Measurements from ENCODE around the gene THRSP.
A peak's percentile ranks its signal among the peaks of the same experiment; 100 is the strongest.
"Not testable (repeated sequence)": the region's sequence is repeated elsewhere in the genome, so short reads cannot be mapped to it uniquely, and the experiment has no call there.

The THRSP gene

DNA sequence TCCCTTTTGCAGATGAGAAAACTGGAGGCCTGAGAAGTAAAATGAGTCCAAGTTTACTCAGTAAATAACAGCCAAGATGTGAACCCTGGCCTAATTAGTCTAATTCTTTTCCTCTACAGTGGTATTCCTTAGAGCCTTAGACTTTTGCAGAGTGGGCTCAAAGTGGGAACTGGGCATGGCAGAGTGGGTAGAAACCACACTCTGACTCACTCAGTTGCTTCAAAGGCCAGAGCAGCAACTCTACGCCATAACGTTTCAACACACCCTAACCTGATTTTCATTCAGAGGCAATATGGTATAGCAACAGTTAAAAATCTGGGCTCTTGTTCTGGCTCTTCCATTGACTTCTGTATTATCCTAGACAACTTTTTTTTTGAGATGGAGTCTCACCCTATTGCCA is 2.8 kb downstream of the THRSP start:
- no peak for DNase-seq (ENCODE audit: low spot score)

DNA sequence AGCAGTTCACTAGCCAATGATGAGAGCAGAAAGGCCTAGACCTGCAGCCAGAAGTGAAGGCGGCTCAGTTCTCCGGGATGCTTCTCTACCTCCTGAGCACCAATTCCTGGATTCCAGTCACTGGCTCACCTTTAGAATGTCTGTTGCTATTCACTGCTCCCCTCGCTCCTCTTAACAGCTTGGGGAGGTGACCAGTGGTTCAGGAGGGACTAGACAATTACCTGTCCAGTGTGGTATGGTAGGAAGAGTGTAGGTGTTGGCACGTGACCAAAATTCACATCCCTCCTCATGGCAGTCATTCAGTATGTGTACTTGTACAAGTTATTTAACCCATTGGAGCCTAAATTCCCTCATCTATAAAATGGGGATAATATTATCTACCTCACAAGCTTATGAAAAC is 4.0 kb downstream of the THRSP start:
- DNase-seq (ENCODE audit: low spot score), result no peak

DNA sequence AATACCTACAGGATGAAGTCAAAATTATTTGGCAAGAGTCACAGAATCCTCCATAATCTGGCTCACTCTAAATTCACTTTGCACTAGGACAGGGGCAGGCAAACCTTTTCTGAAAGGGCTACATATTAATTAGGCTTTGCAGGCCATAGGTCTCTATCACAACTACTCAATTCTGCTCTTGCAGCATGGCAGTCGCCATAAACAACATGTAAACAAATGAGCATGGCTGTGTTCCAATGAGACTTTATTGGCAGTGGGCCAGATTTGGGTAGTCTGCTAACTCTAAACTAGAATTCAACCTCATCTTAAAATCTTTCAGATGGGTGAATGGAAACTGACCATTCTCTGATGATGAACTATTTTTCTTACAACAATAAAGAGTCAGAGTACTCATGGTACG is 5.8 kb downstream of the THRSP start:
- DNase-seq (ENCODE audit: low spot score), result no peak

DNA sequence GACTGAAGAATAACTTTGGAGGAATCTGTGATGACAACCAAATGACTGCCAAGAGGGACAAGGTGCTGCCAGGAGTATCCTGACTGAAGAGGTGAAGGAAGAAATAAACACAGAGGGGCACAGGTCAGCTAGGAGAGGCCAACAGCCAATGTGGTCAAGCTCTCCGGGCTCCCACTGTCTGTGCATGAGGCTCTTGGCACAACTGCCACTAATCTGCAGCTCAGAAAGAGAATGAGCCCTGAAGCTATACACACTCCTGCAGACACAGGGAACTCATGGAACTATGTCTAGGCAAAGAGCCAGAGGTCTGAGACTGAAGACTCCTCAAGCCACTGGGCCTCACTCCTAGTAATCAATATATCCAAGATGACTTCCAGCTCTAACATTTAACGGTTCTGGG is 7.0 kb downstream of the THRSP start:
- no peak for DNase-seq (ENCODE audit: low spot score)

DNA sequence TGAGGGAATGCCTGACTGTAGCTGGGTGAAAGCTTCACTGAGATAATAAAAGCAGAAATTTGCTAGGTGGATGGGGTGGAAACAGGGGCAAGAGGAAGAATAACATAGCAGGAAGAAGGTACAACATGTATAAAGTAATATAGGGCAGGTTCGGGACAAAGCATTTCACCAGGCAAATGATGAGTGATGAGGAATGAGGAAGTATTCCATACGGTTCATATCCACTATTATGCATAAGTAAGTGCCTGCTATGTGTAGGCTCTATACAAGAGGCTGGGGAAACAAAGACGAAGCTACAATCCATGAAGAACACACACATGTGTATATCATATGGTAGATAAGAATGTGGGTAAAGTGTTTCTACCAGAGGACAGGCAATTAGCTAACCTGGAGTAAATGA is 8.1 kb downstream of the THRSP start:
- DNase-seq (ENCODE audit: low spot score), result no peak

DNA sequence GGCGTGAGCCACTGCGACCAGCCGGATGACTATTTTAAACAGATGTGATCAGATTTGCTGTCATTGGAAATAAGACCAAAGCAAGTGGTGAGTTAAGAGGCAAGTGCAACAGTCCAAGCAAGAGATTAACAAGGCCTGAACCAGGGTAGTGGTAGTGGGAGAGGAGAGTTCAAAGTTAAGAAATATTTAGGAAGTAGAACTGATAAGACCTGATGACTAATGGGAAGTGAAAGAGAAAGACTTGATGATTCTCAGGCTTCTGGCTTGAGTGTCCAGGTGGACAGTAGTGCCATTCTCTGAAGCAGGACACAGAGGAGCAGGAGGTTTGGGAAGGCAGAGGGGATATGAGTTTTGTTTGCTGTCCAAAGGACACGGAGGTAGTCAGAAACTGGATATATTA is 8.8 kb downstream of the THRSP start:
- DNase-seq (ENCODE audit: low spot score), result no peak

DNA sequence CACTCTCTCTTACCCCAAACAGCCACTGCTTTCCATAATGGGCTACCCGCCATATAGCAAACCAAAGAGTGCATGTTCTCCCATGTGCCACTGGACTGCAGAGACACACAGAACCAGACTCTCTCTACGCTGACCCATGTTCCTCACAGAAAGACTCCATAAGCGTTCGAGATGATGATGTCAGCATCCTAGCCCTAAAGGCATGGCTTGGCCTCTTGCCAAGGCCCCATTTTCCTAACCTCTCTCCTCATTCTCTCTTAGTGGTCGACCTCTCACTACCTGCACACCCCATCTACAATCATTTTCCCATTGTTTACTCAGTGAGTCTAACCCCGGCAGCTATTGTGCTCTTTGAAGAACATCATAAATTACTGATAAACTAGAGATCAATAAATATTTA is 11.1 kb downstream of the THRSP start:
- DNase-seq (ENCODE audit: low spot score), result no peak

DNA sequence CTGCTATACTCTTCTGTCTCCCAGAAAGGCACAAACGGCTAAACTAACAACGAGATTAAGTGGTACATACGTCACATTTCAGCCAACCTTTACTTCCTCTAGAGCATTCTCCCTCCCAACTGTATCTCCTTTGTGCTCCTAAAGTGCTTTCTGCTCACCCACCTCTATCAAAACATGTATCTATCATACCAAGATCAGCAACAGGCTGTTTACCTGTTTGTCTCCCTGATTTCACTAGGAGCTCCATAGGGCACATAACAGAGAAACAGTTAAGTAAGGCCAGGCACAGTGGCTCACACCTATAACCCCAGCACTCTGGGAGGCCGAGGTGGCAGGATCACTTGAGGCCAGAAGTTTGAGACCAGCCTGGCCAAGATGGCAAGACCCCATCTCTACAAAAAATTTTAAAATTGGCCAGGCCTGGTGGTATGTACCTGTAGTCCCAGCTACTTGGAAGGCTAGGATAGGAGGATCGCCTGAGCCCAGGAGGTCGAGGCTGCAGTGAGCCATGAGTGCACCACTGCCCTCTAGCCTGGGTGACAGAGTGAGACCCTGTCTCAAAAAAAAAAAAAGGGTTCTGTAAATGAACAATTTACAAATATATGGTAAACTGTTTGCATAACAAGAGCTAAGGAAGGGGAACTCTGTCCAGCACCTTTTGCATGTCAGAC is 13.2 kb downstream of the THRSP start:
- DNase-seq (ENCODE audit: low spot score), result no peak

DNA sequence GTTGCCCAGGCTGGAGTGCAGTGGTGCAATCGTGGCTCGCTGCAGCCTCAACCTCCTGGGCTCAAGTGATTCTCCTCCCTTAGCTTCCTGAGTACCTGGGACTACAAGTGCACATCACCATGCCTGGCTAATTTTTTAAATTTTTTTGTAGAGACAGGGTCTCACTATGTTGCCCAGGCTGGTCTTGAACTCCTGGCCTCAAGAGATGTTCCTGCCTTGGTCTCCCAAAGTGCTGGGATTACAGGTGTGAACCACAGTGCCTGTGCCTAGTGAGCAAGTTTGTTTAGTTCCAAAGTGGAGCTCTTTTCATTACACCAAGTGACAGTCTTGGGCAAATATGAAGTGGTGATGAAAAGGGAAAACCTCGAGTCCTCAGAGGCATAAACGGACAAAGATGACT is 13.9 kb downstream of the THRSP start:
- not testable (repeated sequence) for DNase-seq (ENCODE audit: low spot score)

DNA sequence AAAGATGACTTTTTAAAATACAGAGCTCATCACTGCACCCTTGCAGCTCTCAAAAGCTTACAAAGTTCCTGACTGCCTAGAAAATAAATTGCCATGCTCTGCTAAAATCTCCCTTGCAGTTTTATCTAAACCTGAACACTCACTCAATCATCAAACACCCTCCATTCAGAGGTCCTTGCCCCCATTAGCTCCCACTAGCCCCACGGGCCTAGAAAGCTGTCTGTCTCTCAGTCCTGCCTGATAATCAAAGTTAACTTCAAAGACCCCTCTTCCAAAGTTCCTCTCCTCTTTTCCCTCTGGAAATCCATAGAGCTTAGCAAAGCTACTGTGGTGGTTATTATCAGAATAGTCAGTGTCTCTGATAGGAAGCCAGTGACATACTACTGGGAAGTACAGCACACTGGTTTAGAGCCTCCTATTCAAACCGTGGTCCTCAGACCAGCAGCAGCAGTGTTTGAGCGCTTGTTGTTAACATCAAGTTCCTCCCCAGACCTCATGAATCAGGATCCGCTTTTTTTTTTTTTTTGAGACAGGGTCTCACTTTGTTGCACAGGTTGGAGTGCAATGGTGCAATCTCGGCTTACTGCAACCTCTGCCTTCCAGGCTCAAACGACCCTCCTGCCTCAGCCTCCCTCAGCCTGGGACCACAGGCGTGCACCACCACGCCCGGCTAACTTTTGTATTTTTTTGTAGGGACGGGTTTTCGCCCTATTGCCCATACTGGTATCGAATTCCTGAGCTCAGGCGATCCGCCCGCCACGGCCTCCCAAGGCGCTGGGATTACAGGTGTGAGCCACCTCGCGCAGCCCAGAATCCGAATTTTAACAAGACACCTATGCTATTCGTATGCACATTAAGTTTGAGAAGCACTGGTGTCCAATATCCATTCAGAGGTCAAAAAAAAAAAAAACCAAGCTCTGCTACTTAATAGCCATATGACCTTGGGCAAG is 14.8 kb downstream of the THRSP start:
- DNase-seq (ENCODE audit: low spot score), result no peak

DNA sequence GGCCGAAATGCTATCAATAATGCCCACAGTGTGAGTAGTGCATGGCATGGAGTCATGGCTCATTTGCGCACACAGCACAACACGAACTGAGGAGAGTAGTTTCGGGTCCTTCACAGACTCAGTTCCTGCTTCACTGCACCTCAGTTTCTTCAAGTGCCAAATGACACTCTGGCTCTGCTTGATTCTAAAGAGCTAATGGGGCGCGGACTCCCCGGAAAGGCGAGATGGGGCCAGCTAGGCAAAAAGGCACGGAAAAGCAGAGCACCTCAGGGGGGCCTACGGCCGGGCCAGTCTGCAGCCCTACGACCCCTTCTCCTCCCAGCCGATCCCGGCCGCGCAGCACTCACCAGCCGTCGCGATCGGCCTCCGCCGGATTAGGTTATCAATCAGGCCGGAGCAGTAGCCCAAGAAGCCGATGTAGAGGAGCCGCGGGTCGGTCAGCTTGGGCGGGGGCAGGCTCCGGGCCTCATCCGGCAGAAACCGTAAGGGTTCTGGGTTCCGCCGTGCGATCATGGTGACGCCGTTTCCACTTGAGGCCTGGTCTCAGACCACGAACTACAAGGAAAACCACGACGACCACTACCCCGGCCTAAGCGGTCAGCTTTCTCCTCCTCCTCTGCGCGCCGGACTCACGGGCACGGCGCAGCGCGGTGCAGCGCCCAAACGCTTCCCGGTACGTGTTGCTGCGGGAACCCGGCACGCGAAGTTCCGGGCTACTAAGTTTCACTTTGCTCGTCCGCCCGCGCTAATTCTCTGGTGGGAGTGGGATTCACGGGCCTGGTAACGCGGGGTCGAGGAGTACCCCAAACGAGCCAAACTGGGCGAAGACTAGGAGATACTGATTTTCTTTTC is 15.8 kb downstream of the THRSP start, which contains the start of gene NDUFC2:
Gene NDUFC2 (minus strand): TSS at position 631 of the 852 bp plus-strand sequence. CDS start 118 bp downstream, at position 513.
- DNase-seq (ENCODE audit: low spot score), result peak; percentile 88

DNA sequence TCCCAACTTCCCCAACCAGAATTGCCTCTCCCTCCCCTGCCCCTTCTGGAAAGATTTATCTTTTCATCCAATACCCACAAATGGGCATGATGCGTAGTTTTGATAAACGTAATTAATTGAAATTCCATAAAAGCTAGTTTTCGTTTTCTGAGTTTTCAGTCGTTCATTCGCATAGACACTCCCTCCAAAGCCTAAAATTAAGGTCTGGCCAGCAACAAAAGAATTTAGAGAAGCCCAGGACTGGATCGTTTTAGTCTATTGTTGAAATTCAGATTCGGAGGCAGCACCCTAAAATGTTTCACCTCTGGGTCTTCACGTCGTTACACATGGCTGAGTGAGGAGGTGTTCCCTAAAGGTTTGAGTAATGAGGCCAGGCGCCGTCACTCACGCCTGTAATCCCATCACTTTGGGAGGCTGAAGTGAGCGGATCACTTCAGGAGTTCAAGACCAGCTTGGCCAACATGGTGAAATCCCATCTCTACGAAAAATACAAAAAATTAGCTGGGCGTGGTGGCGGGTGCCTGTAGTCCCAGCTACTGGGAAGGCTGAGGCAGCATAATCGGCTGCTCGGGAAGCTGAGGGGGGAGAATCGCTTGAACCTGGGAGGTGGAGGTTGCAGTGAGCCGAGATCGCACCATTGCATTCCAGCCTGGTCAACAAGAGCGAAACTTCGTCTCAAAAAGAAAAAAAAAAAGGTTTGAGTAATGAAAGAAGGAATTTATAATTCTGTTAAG is 16.6 kb downstream of the THRSP start:
- DNase-seq (ENCODE audit: low spot score), result no peak

DNA sequence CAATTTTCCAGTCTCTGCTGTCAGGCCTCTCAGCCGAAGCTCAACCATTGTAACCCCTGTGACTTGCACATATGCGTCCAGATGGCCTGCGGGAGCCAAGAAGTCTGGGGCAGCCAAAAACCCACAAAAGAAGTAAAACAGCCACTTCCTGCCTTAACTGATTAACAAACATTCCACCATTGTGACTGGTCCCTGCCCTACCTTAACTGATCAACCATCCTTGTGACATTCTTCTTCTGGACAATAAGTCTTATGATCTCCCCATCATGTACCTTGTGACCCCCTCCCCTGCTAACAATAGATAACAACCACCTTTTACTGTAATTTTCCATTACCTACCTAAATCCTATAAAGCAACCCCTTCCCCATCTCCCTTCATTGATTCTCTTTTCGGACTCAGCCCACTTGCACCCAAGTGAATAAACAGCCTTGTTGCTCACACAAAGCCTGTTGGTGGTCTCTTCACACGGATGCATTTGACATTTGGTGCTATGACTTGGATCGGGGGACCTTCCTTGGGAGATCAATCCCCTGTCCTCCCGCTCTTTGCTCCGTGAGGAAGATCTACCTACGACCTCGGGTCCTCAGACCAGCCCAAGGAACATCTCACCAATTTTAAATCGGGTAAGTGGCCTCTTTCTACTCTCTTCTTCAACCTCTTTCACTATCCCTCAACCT is 17.3 kb downstream of the THRSP start:
- DNase-seq (ENCODE audit: low spot score), result no peak

DNA sequence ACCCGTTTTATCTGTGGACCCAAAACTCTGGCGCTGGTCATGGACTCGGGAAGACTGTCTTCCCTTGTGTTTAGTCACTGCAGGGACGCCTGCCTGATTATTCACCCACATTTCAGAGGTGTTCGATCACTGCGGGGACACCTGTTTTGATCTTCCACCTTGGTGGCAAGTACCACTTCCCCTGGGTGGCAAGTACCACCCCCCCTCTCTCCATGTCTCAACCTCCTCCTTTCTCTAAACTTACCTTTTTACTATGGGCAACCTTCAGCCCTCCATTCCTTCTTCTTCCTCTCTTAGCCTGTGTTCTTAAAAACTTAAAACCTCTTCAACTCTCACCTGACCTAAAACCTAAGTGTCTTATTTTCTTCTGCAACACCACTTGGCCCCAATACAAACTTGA is 17.9 kb downstream of the THRSP start:
- no peak for DNase-seq (ENCODE audit: low spot score)

DNA sequence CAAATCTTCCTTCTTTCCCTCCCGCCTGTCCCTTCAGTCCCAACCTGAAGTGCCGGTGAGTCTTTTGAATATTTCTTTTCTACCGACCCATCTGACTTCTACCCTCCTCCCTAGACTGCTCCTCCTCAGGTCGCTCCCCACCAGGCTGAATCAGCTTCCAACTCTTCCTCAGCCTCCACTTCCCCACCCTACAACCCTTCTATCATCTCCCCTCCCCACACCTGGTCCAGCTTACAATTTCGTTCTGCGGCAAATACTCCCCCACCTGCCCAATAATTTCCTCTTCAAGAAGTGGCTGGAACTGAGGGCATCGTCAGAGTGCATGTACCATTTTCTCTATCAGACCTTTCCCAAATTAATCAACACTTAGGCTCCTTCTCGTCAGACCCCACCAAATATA is 18.5 kb downstream of the THRSP start:
- DNase-seq (ENCODE audit: low spot score), result no peak

DNA sequence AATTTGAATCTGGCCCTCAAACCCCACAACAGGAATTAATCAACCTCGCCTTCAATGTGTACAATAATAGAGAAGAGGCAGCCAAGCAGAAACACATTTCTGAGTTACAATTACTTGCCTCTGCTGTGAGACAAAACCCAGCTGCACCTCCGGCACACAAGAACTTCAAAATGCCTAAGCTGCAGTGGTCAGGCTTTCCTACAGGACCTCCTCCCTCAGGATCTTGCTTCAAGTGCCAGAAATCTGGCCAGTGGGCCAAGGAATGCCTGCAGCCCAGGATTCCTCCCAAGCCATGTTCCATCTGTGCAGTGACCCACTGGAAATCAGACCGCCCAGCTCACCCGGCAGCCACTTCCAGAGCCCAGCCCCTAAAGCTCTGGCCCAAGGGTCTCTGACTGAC is 19.4 kb downstream of the THRSP start:
- no peak for DNase-seq (ENCODE audit: low spot score)

DNA sequence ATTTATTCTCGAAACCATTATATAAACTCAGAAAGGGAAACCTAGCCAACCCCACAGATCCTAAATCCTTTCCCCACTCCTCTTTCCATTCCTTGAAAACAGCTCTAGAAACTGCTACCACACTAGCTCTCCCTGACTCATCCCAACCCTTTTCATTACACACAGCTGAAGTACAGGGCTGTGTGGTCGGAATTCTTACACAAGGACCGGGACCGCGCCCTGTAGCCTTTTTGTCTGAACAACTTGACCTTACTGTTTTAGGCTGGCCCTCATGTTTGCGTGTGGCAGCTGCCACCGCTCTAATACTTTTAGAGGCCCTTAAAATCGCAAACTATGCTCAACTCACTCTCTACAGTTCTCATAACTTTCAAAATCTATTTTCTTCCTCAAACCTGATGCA is 20.8 kb downstream of the THRSP start:
- not testable (repeated sequence) for DNase-seq (ENCODE audit: low spot score)

DNA sequence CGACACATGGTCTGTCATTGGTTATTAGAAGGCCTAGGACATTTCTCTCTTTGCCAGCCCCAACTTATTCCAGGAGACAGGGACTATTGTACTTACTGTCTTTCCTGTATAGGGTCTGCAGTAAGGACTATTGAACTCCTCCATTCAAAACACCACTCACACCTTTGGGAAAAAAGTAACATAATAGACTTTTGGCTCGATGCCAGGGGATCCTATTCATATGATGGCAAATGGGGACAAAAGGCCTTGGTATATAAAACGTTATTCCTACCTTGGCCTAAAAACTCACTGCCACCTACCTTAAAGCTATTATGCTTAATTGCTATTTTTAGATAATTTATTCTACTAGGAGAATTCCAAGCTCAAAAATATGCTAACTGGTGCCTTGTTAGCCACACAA is 22.3 kb downstream of the THRSP start:
- no peak for DNase-seq (ENCODE audit: low spot score)

DNA sequence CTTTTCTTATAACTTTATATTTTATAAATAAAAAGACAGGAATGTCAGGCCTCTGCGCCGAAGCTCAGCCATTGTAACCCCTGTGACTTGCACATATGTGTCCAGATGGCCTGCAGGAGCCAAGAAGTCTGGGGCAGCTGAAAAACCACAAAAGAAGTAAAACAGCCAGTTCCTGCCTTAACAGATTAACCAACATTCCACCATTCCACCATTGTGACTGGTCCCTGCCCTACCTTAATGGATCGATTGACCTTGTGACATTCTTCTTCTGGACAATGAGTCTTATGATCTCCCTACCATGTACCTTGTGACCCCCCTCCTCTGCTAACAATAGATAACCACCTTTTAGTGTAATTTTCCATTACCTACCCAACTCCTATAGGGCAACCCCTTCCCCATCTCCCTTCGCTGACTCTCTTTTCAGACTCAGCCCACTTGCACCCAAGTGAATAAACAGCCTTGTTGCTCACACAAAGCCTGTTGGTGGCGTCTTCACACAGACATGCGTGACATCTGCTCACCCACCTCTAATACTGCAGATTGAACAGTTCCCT is 22.9 kb downstream of the THRSP start:
- DNase-seq (ENCODE audit: low spot score), result not testable (repeated sequence)

DNA sequence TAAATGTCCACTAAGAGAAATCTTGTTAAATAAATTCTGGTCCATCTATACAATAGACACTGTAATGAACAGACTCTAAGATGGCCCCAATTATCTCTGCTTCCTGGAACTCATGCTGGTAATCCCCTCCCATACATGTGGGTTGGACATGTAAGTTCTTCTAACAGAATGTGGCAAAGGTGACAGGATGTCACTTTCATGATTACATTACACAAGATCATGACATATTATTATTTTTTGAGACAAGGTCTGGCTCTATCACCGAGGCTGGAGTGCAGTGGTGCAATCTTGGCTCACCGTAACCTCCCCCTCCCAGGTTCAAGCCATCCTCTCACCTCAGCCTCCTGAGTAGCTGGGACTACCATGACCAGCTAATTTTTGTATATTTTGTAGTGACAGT is 30.6 kb downstream of the THRSP start:
- DNase-seq (ENCODE audit: low spot score), result no peak
